Mammary epithelial cell (primary cell): ENCODE results near the gene SPTBN1.

Experiments
- EZH2 ChIP-seq: IDR thresholded peaks from 2 replicates; pipeline ENCODE4 v1.6.1; 2012; ENCODE audit warnings: low read length, inconsistent platforms, borderline replicate concordance
- TF ChIP-seq, protein P1 (sequence below), 2 donors: IDR thresholded peaks in 1 of 2; conservative IDR thresholded peaks in 1 of 2; 2 replicates each; pipeline ENCODE4 v1.5.1; 2011 to 2012; ENCODE audit warnings: inconsistent platforms in 2 of 2, low read length in 2 of 2, mild to moderate bottlenecking in 2 of 2, control low read depth in 1 of 2, low read depth in 1 of 2; ENCODE audit not compliant: insufficient read depth in 1 of 2; ENCODE audit errors: extremely low read depth in 1 of 2

GRCh38 chr2:54642677-54643430 lies 186.7 kb downstream of the SPTBN1 start:
- TF ChIP-seq, protein P1, sequence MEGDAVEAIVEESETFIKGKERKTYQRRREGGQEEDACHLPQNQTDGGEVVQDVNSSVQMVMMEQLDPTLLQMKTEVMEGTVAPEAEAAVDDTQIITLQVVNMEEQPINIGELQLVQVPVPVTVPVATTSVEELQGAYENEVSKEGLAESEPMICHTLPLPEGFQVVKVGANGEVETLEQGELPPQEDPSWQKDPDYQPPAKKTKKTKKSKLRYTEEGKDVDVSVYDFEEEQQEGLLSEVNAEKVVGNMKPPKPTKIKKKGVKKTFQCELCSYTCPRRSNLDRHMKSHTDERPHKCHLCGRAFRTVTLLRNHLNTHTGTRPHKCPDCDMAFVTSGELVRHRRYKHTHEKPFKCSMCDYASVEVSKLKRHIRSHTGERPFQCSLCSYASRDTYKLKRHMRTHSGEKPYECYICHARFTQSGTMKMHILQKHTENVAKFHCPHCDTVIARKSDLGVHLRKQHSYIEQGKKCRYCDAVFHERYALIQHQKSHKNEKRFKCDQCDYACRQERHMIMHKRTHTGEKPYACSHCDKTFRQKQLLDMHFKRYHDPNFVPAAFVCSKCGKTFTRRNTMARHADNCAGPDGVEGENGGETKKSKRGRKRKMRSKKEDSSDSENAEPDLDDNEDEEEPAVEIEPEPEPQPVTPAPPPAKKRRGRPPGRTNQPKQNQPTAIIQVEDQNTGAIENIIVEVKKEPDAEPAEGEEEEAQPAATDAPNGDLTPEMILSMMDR (conservative IDR thresholded peaks at IDR 0.05 in 1 of 2, IDR thresholded peaks at IDR 0.05 in 1 of 2; ENCODE audit: extremely low read depth in 1 of 2, insufficient read depth in 1 of 2, low read depth in 1 of 2, low read length in 2 of 2): no peak
- no peak for TF ChIP-seq EZH2
